ENCODE data around the gene OLFML1.

DNA sequence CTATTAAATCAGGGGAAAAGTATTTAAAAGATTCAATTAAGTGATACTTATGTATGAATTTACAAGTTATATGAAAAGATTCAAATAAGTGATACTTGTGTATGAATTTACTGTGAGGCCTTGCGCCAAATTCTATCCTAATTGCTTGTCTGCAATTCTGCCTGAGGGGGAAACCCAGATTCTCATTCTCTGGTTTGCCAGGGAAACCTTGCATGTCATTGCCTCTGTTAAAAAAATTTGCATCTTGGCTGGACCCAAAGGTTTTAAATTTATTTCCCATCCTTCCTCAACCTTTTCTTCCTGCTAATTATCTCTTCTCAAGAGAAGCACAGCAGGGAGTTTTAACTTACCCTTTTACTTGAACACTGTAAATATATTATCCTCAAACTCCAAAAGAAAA, 13.8 kb downstream of the OLFML1 start:
- TF ChIP-seq ATF3 (IDR thresholded peaks at IDR 0.05; ENCODE audit: insufficient read depth, low read depth, low read length) (no peak), EZH2 (IDR thresholded peaks at IDR 0.05; ENCODE audit: low read depth, low read length, severe bottlenecking) (no peak), PHF8 (conservative IDR thresholded peaks at IDR 0.05; ENCODE audit: low read depth, low read length) (no peak), POLR2A (IDR thresholded peaks at IDR 0.05; ENCODE audit: control extremely low read depth in 1 of 2, low read depth in 2 of 2, low read length in 2 of 2) (no peak), EP300 (IDR thresholded peaks at IDR 0.05; ENCODE audit: borderline replicate concordance in 1 of 2, low read depth in 2 of 2, low read length in 2 of 2) (no peak), SP2 (IDR thresholded peaks at IDR 0.05; ENCODE audit: low read length) (no peak), ZNF274 (IDR thresholded peaks at IDR 0.05; ENCODE audit: borderline replicate concordance, extremely low read depth, low read length) (no peak), NRF1 (IDR thresholded peaks at IDR 0.05; ENCODE audit: low read depth, low read length) (no peak), GTF2F1 (IDR thresholded peaks at IDR 0.05; ENCODE audit: borderline replicate concordance, low read depth, low read length) (no peak), TAF1 (IDR thresholded peaks at IDR 0.05; ENCODE audit: low read depth, low read length) (no peak), EGR1 (IDR thresholded peaks at IDR 0.05; ENCODE audit: borderline replicate concordance, low read depth, low read length) (no peak)
- TF ChIP-seq, protein P1, sequence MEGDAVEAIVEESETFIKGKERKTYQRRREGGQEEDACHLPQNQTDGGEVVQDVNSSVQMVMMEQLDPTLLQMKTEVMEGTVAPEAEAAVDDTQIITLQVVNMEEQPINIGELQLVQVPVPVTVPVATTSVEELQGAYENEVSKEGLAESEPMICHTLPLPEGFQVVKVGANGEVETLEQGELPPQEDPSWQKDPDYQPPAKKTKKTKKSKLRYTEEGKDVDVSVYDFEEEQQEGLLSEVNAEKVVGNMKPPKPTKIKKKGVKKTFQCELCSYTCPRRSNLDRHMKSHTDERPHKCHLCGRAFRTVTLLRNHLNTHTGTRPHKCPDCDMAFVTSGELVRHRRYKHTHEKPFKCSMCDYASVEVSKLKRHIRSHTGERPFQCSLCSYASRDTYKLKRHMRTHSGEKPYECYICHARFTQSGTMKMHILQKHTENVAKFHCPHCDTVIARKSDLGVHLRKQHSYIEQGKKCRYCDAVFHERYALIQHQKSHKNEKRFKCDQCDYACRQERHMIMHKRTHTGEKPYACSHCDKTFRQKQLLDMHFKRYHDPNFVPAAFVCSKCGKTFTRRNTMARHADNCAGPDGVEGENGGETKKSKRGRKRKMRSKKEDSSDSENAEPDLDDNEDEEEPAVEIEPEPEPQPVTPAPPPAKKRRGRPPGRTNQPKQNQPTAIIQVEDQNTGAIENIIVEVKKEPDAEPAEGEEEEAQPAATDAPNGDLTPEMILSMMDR (IDR thresholded peaks at IDR 0.05; ENCODE audit: control extremely low read depth in 1 of 3, insufficient read depth in 1 of 3, low read depth in 1 of 3, low read length in 3 of 3) = no peak
